Astrocyte (in vitro differentiated cells and primary cell): ENCODE measurements around the gene AGBL4.

Source experiments
- EZH2 ChIP-seq: IDR thresholded peaks from 2 replicates; pipeline ENCODE4 v1.6.1; 2012; ENCODE audit warnings: mild to moderate bottlenecking, low read length, inconsistent platforms; ENCODE audit not compliant: insufficient read depth
- TF ChIP-seq, protein P1 (sequence below): IDR thresholded peaks from 2 replicates; pipeline ENCODE4 v1.5.1; 2011; ENCODE audit warnings: low read depth, mild to moderate bottlenecking, inconsistent platforms, low read length, moderate library complexity; ENCODE audit not compliant: insufficient read depth

GRCh38 chr1:48717082-48717481 is 1306.7 kb downstream of the AGBL4 start:
- TF ChIP-seq, protein P1, sequence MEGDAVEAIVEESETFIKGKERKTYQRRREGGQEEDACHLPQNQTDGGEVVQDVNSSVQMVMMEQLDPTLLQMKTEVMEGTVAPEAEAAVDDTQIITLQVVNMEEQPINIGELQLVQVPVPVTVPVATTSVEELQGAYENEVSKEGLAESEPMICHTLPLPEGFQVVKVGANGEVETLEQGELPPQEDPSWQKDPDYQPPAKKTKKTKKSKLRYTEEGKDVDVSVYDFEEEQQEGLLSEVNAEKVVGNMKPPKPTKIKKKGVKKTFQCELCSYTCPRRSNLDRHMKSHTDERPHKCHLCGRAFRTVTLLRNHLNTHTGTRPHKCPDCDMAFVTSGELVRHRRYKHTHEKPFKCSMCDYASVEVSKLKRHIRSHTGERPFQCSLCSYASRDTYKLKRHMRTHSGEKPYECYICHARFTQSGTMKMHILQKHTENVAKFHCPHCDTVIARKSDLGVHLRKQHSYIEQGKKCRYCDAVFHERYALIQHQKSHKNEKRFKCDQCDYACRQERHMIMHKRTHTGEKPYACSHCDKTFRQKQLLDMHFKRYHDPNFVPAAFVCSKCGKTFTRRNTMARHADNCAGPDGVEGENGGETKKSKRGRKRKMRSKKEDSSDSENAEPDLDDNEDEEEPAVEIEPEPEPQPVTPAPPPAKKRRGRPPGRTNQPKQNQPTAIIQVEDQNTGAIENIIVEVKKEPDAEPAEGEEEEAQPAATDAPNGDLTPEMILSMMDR = no peak
- TF ChIP-seq EZH2 = no peak
